Naive thymus-derived CD4-positive, alpha-beta T cell (primary cell): ENCODE data around the gene NUTM2G. TPM values are rescaled to one million over a fixed set of nuclear protein-coding genes. Genes with fewer than 3 reads are reported as not detected.
"Not testable (repeated sequence)": the region's sequence is repeated elsewhere in the genome, so short reads cannot be mapped to it uniquely, and the experiment has no call there.

Source experiments
- ATAC-seq: fragments of 150-1000 bp; cut with Tn5 transposase; 2 replicates; pipeline ENCODE4 v1.10.0; 2021; ENCODE audit warnings: mild to moderate bottlenecking, moderate library complexity
- CTCF ChIA-PET: fragments of 350-600 bp; sonication (Branson Sonifier 250); formaldehyde crosslinking; loops from one replicate; lab custom pipeline; 2021; ENCODE audit warnings: antibody characterized with exemption; lab: Charles Lee
- POLR2A ChIA-PET: fragments of 350-600 bp; sonication (Branson Sonifier 250); formaldehyde crosslinking; loops from one replicate; lab custom pipeline; 2021; ENCODE audit warnings: antibody characterized with exemption, inconsistent platforms; lab: Charles Lee
- DNase-seq, 9 donors: peaks; one replicate each; pipeline versions ENCODE4 v3.0.0 to v3.0.0-alpha.2; 2020 to 2022; ENCODE audit warnings: mixed read lengths in 1 of 9
- H3K27ac ChIP-seq: one replicate; pipeline ENCODE4 v1.7.0; 2013; ENCODE audit warnings: mild to moderate bottlenecking, low read depth, low read length, moderate library complexity
- H3K27me3 ChIP-seq, 2 donors: one replicate each; pipeline ENCODE4 v1.7.0; 2013; ENCODE audit warnings: low read length in 2 of 2, mild to moderate bottlenecking in 2 of 2, moderate library complexity in 2 of 2; ENCODE audit not compliant: control insufficient read depth in 2 of 2, insufficient read depth in 2 of 2
- H3K36me3 ChIP-seq, 3 experiments: 1 replicate in 2 of 3; 2 replicates in 1 of 3; pipeline ENCODE4 v1.7.0; 2013; ENCODE audit warnings: low read length in 3 of 3, mild to moderate bottlenecking in 3 of 3, moderate library complexity in 1 of 3; ENCODE audit not compliant: insufficient read depth in 3 of 3, control insufficient read depth in 2 of 3
- H3K4me1 ChIP-seq, 2 donors: one replicate each; pipeline ENCODE4 v1.7.0; 2013; ENCODE audit warnings: low read length in 2 of 2, mild to moderate bottlenecking in 2 of 2, moderate library complexity in 1 of 2; ENCODE audit not compliant: control insufficient read depth in 2 of 2, insufficient read depth in 2 of 2
- H3K4me3 ChIP-seq: 2 replicates; pipeline ENCODE4 v1.7.0; 2013; ENCODE audit warnings: mild to moderate bottlenecking, low read length
- H3K9me3 ChIP-seq, 3 experiments: 1 replicate in 2 of 3; 2 replicates in 1 of 3; pipeline ENCODE4 v1.7.0; 2013; ENCODE audit warnings: low read length in 3 of 3; ENCODE audit not compliant: control insufficient read depth in 2 of 3
- H3K27ac Mint-ChIP-seq, 9 donors: one replicate each; pipeline ENCODE4 v1.8.0; 2020 to 2022; ENCODE audit warnings: mixed read lengths in 9 of 9, mild to moderate bottlenecking in 8 of 9, moderate library complexity in 5 of 9, inconsistent platforms in 2 of 9
- H3K27me3 Mint-ChIP-seq, 5 donors: one replicate each; pipeline ENCODE4 v1.8.0; 2021 to 2022; ENCODE audit warnings: mixed read lengths in 5 of 5, mild to moderate bottlenecking in 1 of 5
- H3K36me3 Mint-ChIP-seq, 5 donors: one replicate each; pipeline ENCODE4 v1.8.0; 2020 to 2022; ENCODE audit warnings: mixed read lengths in 5 of 5, mild to moderate bottlenecking in 3 of 5, inconsistent platforms in 1 of 5
- H3K4me1 Mint-ChIP-seq, 7 donors: one replicate each; pipeline ENCODE4 v1.8.0; 2020 to 2022; ENCODE audit warnings: mixed read lengths in 7 of 7, mild to moderate bottlenecking in 3 of 7, inconsistent platforms in 1 of 7
- H3K4me3 Mint-ChIP-seq, 10 donors: one replicate each; pipeline ENCODE4 v1.8.0; 2020 to 2022; ENCODE audit warnings: mild to moderate bottlenecking in 10 of 10, mixed read lengths in 10 of 10, moderate library complexity in 6 of 10, inconsistent platforms in 2 of 10
- H3K9me3 Mint-ChIP-seq, 11 donors: one replicate each; pipeline ENCODE4 v1.8.0; 2020 to 2022; ENCODE audit warnings: mixed read lengths in 11 of 11, mild to moderate bottlenecking in 4 of 11, inconsistent platforms in 1 of 11, moderate library complexity in 1 of 11
- intact Hi-C, 2 donors: fragments of 100-400 bp; cut with micrococcal nuclease; formaldehyde crosslinking; loops; one replicate each; pipeline ENCODE4 v1.15.1; 2023
- polyA plus RNA-seq, 2 donors: library from polyadenylated mRNA; unstranded; fragments of 300-500 nt; fragmentation: Illumina TruSeq; gene quantifications; one replicate each; pipeline ENCODE4 v1.2.3, GENCODE V29; 2021
- total RNA-seq, 6 experiments: library from RNA in 5 of 6; stranded (reverse) in 5 of 6; gene quantifications; 1 replicate in 5 of 6; 2 replicates in 1 of 6; pipeline ENCODE4 v1.2.3 and lab custom pipeline; 2021 to 2026

The NUTM2G gene
- total and polyA plus RNA-seq, 7 experiments from 2014 or later = 0.12 to 0.29 TPM; not detected in 5

DNA sequence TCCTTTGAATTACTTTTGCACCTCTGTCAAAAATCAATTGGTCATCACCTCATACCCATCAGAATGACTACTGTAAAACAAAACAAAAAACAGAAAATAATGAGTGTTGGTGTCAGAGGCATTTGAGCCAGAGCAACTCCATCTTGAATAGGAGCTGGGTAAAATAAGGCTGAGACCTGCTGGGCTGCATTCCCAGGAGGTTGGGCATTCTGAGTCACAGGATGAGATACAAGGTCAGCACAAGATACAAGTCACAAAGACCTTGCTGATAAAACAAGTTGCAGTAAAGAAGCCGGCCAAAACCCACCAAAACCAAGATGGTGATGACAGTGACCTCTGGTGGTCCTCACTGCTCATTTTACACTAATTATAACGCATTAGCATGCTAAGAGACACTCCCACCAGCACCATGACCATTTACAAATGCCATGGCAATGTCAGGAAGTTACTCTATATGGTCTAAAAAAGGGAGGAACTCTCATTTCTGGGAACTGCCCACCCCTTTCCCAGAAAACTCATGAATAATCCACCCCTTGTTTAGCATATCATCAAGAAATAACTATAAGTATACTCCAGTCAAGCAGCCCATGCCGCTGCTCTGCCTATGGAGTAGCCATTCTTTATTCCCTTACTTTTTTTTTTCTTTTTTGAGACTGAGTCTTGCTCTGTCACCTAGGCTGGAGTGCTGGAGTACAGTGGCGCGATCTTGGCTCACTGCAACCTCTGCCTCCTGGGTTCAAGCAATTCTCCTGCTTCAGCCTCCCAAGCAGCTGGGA lies 23.5 kb upstream of the NUTM2G start:
- H3K4me3 Mint-ChIP-seq, DNase-seq, intact Hi-C loops, CTCF ChIA-PET, POLR2A ChIA-PET, H3K27me3 Mint-ChIP-seq, H3K27ac Mint-ChIP-seq, H3K4me1 Mint-ChIP-seq, H3K27me3 ChIP-seq, H3K36me3 Mint-ChIP-seq, H3K36me3 ChIP-seq, H3K4me1 ChIP-seq, H3K4me3 ChIP-seq, H3K27ac ChIP-seq, H3K9me3 ChIP-seq, H3K9me3 Mint-ChIP-seq, ATAC-seq: not testable (repeated sequence)

DNA sequence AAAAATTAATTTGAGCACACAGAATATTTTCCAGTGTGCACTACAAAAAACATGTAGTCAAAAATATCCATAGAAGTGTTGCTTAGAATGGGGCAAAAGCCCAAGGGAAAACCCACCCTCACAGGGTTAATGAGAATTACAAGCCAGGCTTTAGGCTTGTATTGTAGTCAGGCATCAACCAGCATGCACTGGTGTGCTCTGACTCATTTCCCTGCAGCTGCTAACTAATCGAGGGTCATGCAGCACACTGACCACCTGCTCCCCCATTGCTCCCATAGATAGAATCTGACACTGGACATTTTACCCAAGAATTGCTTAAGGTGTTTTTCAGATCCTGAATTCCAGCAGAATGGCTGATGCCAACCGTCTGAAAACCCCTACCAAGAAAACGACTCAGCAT lies 20.2 kb upstream of the NUTM2G start:
- CTCF ChIA-PET, H3K27me3 ChIP-seq, H3K27ac ChIP-seq, H3K4me3 Mint-ChIP-seq, H3K36me3 ChIP-seq, H3K4me1 Mint-ChIP-seq, H3K4me3 ChIP-seq, POLR2A ChIA-PET, DNase-seq, H3K36me3 Mint-ChIP-seq, H3K27ac Mint-ChIP-seq, H3K9me3 ChIP-seq, intact Hi-C loops, H3K4me1 ChIP-seq, H3K27me3 Mint-ChIP-seq, H3K9me3 Mint-ChIP-seq, ATAC-seq: not testable (repeated sequence)

DNA sequence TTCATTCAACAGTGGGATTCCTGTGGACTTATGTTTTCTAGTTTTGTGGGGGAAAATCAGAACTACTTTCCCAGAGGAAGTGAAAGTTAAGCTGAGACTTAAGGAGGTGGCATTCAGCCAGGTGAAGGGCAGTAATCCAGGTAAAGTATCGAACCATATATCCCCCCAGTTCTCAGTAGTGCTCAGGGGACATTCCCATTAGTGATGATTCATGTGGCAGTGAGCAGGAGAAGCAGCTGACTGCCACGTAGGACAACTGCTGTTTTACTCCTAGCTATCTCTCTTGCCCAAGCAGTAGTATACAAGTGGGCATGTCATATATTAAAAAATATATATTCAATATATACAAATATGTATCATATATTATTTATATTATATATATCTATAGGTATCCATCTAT lies 13.1 kb upstream of the NUTM2G start:
- H3K9me3 ChIP-seq, H3K4me1 Mint-ChIP-seq, H3K4me1 ChIP-seq, ATAC-seq, CTCF ChIA-PET, H3K27ac Mint-ChIP-seq, H3K27ac ChIP-seq, H3K27me3 Mint-ChIP-seq, H3K4me3 ChIP-seq, POLR2A ChIA-PET, H3K4me3 Mint-ChIP-seq, H3K9me3 Mint-ChIP-seq, DNase-seq, H3K27me3 ChIP-seq, intact Hi-C loops, H3K36me3 Mint-ChIP-seq, H3K36me3 ChIP-seq: not testable (repeated sequence)

DNA sequence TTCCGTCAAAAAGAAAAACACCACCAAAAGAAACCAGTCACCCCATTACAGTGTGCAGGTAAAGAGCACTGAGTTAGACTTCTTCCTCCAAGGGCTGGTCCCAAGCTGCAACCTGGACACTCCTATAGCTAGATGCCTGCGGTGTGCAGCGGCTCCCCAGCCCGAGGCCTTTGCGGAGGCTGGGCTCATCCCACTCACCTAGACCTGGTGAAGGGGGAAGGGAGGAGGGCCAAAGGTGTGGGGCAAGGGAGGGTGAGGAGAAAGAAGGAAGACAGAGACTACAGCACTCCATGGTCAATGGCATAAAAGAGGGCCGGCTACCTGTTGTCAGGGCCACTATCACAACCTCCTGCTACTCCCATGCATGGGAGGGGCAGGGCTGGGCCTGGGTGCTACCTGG lies 12.1 kb upstream of the NUTM2G start:
- H3K36me3 ChIP-seq, H3K4me1 ChIP-seq, H3K27ac ChIP-seq, H3K4me3 ChIP-seq, H3K27ac Mint-ChIP-seq, H3K27me3 Mint-ChIP-seq, intact Hi-C loops, H3K9me3 ChIP-seq, H3K9me3 Mint-ChIP-seq, CTCF ChIA-PET, H3K4me3 Mint-ChIP-seq, H3K36me3 Mint-ChIP-seq, DNase-seq, H3K27me3 ChIP-seq, POLR2A ChIA-PET, H3K4me1 Mint-ChIP-seq, ATAC-seq: not testable (repeated sequence)

DNA sequence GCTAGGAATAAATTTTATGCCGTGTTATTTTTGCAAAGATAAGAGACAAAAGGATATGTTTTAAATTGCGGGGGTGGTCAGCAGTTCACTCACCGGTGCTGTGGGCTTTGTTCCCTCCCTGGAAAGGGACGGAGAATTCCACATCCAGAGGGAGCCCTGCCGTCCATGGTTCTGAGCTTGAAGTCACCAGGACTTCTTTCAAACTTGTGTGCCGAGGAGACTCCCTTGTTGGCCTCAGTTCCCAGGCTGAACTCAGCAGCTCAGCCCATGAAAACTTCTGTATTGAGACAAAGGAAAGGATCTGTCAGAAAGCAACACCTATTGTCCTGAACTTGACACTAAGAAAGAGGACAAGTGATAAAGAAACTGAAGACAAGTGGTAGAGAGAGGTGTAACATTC lies 10.1 kb upstream of the NUTM2G start:
- POLR2A ChIA-PET, H3K4me3 ChIP-seq, H3K9me3 Mint-ChIP-seq, CTCF ChIA-PET, ATAC-seq, H3K36me3 ChIP-seq, DNase-seq, H3K27ac Mint-ChIP-seq, H3K4me1 ChIP-seq, H3K27me3 ChIP-seq, H3K36me3 Mint-ChIP-seq, H3K27me3 Mint-ChIP-seq, H3K4me1 Mint-ChIP-seq, H3K27ac ChIP-seq, H3K9me3 ChIP-seq, H3K4me3 Mint-ChIP-seq, intact Hi-C loops: not testable (repeated sequence)

DNA sequence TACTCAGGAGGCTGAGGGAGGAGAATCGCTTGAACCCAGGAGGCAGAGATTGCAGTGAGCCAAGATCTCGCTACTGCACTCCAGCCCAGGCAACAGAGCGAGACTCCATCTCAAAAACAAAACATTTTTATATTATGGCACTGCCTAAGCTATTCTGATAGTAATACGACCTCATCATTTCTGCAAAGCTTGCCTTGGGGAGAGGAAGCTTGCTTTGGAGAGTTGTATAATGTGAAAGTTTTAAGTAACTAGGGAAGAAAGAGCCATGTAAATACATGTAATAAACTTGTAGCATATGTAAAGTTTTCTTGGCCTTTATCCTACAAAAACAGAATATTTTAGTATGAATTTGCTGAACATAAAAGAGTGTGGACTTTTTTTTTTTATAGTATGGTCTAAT lies 7.8 kb upstream of the NUTM2G start:
- H3K36me3 Mint-ChIP-seq, H3K27ac Mint-ChIP-seq, H3K9me3 ChIP-seq, H3K4me1 ChIP-seq, H3K36me3 ChIP-seq, POLR2A ChIA-PET, intact Hi-C loops, H3K4me3 Mint-ChIP-seq, DNase-seq, H3K4me1 Mint-ChIP-seq, H3K4me3 ChIP-seq, H3K9me3 Mint-ChIP-seq, ATAC-seq, CTCF ChIA-PET, H3K27me3 ChIP-seq, H3K27ac ChIP-seq, H3K27me3 Mint-ChIP-seq: not testable (repeated sequence)

DNA sequence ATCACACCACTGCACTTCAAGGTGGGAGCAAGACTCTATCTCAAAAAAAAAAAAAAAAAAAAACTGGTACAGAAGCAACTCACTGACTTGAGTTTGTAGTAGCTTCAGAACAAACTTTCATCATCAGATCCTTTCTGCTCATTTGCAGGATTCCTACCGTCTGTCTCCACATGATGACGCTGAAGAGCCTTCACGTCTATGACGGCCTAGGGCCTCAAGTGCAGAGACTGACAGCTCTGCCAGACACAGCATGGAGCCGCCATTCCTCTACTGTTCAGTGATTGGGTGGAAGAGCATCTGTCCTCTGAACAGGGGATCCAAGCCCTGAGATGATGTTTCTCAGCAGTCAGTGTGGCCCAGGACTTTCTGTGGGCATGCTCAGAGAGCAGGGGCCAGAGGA lies 3.1 kb upstream of the NUTM2G start:
- not testable (repeated sequence) for DNase-seq

More for the DNA sequence above, 3.1 kb upstream of the NUTM2G start:
- H3K4me3 ChIP-seq, H3K27me3 Mint-ChIP-seq, H3K4me1 ChIP-seq, H3K27ac Mint-ChIP-seq, ATAC-seq, H3K9me3 ChIP-seq, H3K27me3 ChIP-seq, intact Hi-C loops, CTCF ChIA-PET, H3K27ac ChIP-seq, H3K36me3 ChIP-seq, H3K4me3 Mint-ChIP-seq, H3K36me3 Mint-ChIP-seq, POLR2A ChIA-PET, H3K9me3 Mint-ChIP-seq, H3K4me1 Mint-ChIP-seq: not testable (repeated sequence)
